ENCODE results near the gene RRAGD. TPM values are rescaled to one million over a fixed set of nuclear protein-coding genes. Genes with fewer than 3 reads are reported as not detected.

RRAGD gene
- total and polyA plus RNA-seq, 4 donors: 4.7 to 6.7 (median 5.6) TPM

DNA sequence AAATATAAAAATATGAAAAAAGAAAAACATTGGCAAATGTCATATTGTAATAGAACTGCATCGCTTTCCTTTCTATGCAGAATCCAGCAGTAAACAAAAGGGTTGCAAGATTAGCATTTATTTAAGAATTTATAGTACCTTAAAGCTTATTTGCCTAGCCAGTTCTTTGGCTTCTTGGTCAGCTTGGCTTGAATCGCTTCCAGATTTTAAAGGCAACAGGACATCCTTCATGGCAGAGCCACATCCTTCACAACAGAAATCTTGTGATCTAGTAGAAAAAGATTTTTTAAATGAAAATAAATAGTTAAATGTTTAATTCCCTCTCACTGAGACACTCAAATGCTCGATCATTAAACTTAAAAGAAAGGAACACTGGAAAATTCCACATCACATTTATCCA, 76.9 kb downstream of the RRAGD start:
- H3K27me3 ChIP-seq (ENCODE audit: control insufficient read depth in 4 of 4, insufficient read depth in 4 of 4, low read length in 3 of 4): no peaks in the 10 kb centered on the region
- WGBS: 88% methylated on average over 3 of the region's 3 CpGs
- no peak overlapping the region for H3K4me3 ChIP-seq (ENCODE audit: low read depth in 1 of 3, low read length in 3 of 3)
- no peaks in the 10 kb centered on the region for H3K9me3 ChIP-seq (ENCODE audit: control insufficient read depth in 4 of 4, low read length in 3 of 4)
- no peaks in the 10 kb centered on the region for H3K4me1 ChIP-seq (ENCODE audit: control insufficient read depth in 4 of 4, insufficient read depth in 4 of 4, low read length in 3 of 4)
- H3K36me3 ChIP-seq (ENCODE audit: control insufficient read depth in 4 of 4, insufficient read depth in 3 of 4, low read depth in 1 of 4, low read length in 3 of 4): peaks cover 8 to 41% (median 38%) of the 10 kb centered on the region in 4 donors
- no peak overlapping the region for H3K27ac ChIP-seq (ENCODE audit: low read depth in 1 of 2, low read length in 2 of 2)
- TF ChIP-seq, protein P1, sequence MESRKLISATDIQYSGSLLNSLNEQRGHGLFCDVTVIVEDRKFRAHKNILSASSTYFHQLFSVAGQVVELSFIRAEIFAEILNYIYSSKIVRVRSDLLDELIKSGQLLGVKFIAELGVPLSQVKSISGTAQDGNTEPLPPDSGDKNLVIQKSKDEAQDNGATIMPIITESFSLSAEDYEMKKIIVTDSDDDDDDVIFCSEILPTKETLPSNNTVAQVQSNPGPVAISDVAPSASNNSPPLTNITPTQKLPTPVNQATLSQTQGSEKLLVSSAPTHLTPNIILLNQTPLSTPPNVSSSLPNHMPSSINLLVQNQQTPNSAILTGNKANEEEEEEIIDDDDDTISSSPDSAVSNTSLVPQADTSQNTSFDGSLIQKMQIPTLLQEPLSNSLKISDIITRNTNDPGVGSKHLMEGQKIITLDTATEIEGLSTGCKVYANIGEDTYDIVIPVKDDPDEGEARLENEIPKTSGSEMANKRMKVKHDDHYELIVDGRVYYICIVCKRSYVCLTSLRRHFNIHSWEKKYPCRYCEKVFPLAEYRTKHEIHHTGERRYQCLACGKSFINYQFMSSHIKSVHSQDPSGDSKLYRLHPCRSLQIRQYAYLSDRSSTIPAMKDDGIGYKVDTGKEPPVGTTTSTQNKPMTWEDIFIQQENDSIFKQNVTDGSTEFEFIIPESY (IDR thresholded peaks at IDR 0.05): no peak
- TF ChIP-seq FOXA2 (IDR thresholded peaks at IDR 0.05) (no peak), TAF1 (conservative IDR thresholded peaks at IDR 0.05) (no peak), RXRA (IDR thresholded peaks at IDR 0.05) (no peak), SP1 (IDR thresholded peaks at IDR 0.05) (no peak), RAD21 (IDR thresholded peaks at IDR 0.05) (no peak), HNF4A (conservative IDR thresholded peaks at IDR 0.05) (no peak), JUND (IDR thresholded peaks at IDR 0.05) (no peak), NR2F2 (IDR thresholded peaks at IDR 0.05) (no peak), HNF4G (IDR thresholded peaks at IDR 0.05) (no peak), FOXA1 (IDR thresholded peaks at IDR 0.05) (no peak)
- TF ChIP-seq, protein P2, sequence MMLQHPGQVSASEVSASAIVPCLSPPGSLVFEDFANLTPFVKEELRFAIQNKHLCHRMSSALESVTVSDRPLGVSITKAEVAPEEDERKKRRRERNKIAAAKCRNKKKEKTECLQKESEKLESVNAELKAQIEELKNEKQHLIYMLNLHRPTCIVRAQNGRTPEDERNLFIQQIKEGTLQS (IDR thresholded peaks at IDR 0.05): no peak
- TF ChIP-seq, protein P3, sequence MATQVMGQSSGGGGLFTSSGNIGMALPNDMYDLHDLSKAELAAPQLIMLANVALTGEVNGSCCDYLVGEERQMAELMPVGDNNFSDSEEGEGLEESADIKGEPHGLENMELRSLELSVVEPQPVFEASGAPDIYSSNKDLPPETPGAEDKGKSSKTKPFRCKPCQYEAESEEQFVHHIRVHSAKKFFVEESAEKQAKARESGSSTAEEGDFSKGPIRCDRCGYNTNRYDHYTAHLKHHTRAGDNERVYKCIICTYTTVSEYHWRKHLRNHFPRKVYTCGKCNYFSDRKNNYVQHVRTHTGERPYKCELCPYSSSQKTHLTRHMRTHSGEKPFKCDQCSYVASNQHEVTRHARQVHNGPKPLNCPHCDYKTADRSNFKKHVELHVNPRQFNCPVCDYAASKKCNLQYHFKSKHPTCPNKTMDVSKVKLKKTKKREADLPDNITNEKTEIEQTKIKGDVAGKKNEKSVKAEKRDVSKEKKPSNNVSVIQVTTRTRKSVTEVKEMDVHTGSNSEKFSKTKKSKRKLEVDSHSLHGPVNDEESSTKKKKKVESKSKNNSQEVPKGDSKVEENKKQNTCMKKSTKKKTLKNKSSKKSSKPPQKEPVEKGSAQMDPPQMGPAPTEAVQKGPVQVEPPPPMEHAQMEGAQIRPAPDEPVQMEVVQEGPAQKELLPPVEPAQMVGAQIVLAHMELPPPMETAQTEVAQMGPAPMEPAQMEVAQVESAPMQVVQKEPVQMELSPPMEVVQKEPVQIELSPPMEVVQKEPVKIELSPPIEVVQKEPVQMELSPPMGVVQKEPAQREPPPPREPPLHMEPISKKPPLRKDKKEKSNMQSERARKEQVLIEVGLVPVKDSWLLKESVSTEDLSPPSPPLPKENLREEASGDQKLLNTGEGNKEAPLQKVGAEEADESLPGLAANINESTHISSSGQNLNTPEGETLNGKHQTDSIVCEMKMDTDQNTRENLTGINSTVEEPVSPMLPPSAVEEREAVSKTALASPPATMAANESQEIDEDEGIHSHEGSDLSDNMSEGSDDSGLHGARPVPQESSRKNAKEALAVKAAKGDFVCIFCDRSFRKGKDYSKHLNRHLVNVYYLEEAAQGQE (IDR thresholded peaks at IDR 0.05): no peak
- TF ChIP-seq, protein P4, sequence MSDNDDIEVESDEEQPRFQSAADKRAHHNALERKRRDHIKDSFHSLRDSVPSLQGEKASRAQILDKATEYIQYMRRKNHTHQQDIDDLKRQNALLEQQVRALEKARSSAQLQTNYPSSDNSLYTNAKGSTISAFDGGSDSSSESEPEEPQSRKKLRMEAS (IDR thresholded peaks at IDR 0.05): no peak
- TF ChIP-seq, protein P5, sequence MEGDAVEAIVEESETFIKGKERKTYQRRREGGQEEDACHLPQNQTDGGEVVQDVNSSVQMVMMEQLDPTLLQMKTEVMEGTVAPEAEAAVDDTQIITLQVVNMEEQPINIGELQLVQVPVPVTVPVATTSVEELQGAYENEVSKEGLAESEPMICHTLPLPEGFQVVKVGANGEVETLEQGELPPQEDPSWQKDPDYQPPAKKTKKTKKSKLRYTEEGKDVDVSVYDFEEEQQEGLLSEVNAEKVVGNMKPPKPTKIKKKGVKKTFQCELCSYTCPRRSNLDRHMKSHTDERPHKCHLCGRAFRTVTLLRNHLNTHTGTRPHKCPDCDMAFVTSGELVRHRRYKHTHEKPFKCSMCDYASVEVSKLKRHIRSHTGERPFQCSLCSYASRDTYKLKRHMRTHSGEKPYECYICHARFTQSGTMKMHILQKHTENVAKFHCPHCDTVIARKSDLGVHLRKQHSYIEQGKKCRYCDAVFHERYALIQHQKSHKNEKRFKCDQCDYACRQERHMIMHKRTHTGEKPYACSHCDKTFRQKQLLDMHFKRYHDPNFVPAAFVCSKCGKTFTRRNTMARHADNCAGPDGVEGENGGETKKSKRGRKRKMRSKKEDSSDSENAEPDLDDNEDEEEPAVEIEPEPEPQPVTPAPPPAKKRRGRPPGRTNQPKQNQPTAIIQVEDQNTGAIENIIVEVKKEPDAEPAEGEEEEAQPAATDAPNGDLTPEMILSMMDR (IDR thresholded peaks at IDR 0.05; ENCODE audit: low read depth, low read length, missing input control): no peak
- no peak for DNase-seq (ENCODE audit: low spot score)
- no peak overlapping the region for H3K9ac ChIP-seq (ENCODE audit: low read depth in 1 of 2, low read length in 2 of 2)

DNA sequence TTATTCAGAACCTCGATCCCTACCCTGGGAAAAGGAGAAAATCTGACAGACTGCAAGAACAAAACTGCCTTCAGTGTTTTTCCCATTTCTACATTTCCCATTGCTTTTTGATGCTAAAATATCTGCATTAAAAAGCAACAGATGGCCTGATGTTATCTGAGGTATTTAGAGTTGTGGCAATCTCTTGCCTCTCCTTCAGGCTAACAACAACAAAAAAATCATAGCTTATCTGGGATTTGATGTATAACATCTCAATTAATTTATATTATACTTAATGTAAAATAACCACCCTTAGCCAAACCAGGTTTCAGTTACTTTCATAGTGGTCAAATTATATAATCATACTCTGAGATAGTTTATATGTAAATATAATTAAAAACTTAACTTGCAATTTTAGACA, 81.2 kb downstream of the RRAGD start:
- no peak overlapping the region for H3K9ac ChIP-seq (ENCODE audit: low read depth in 1 of 2, low read length in 2 of 2)
- no peak for DNase-seq (ENCODE audit: low spot score)
- 96% methylated on average over 1 of the region's 1 CpG for WGBS
- TF ChIP-seq, protein P2 (IDR thresholded peaks at IDR 0.05): no peak
- TF ChIP-seq, protein P1 (IDR thresholded peaks at IDR 0.05): no peak
- TF ChIP-seq, protein P3 (IDR thresholded peaks at IDR 0.05): no peak
- TF ChIP-seq GABPA (IDR thresholded peaks at IDR 0.05 in 1 of 2, conservative IDR thresholded peaks at IDR 0.05 in 1 of 2): no peak
- no peak for TF ChIP-seq HNF4A (conservative IDR thresholded peaks at IDR 0.05)
- no peak for TF ChIP-seq SP1 (IDR thresholded peaks at IDR 0.05)
- TF ChIP-seq RAD21 (IDR thresholded peaks at IDR 0.05): no peak
- H3K27me3 ChIP-seq (ENCODE audit: control insufficient read depth in 4 of 4, insufficient read depth in 4 of 4, low read length in 3 of 4): no peaks in the 10 kb centered on the region
- peaks cover 7 to 52% (median 42%) of the 10 kb centered on the region in 4 donors for H3K36me3 ChIP-seq (ENCODE audit: control insufficient read depth in 4 of 4, insufficient read depth in 3 of 4, low read depth in 1 of 4, low read length in 3 of 4)
- H3K4me1 ChIP-seq (ENCODE audit: control insufficient read depth in 4 of 4, insufficient read depth in 4 of 4, low read length in 3 of 4): no peaks in the 10 kb centered on the region
- H3K27ac ChIP-seq (ENCODE audit: low read depth in 1 of 2, low read length in 2 of 2): no peak overlapping the region
- H3K9me3 ChIP-seq (ENCODE audit: control insufficient read depth in 4 of 4, low read length in 3 of 4): no peaks in the 10 kb centered on the region
- H3K4me3 ChIP-seq (ENCODE audit: low read depth in 1 of 3, low read length in 3 of 3): no peak overlapping the region

Measured in liver (tissue), 9 donors.